ENCODE measurements around the gene VAC14.
"Not testable (repeated sequence)": the region's sequence is repeated elsewhere in the genome, so short reads cannot be mapped to it uniquely, and the experiment has no call there.

The VAC14 gene

DNA sequence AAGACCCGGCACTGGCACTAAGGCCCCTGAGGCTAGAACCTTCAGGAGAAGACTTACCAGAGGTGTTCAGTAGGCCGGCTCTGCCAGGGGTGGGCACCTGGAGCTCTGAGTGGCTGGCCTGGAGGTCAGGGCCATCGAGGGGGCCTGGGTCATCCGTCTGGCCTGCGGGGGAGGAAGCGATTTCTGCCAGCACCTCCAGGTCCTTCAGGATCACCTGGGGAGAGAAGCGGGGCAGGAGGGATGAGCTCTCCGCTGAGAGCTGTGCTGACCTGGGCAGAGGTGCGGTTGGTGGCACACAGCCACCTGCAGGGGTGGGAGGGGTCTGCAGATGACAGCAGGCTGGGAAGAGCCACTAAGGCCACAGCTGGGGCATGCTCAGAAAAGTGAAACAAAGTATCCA lies 56.6 kb downstream of the VAC14 start:
- DNase-seq (ENCODE audit: low spot score), result no peak

DNA sequence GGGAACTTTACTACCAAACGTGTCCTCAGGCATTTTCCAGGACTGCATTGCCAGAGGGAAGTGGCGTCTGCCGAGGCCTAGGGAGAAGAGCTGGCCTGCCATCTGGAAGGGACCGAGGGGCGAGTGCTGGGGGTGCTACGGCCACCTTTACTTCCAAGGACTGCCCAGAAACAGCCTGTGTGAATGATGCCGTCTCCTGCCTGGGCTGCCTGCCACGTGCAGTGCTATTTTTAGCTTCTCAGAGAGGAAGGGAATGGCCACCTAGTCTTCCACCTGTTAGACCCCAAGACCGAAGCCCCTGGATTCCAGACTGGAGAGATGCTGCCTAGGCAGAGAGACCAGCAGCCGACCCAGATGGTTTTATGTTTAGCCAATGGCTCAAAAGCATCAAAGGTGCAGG lies 57.2 kb downstream of the VAC14 start:
- DNase-seq (ENCODE audit: low spot score), result no peak

DNA sequence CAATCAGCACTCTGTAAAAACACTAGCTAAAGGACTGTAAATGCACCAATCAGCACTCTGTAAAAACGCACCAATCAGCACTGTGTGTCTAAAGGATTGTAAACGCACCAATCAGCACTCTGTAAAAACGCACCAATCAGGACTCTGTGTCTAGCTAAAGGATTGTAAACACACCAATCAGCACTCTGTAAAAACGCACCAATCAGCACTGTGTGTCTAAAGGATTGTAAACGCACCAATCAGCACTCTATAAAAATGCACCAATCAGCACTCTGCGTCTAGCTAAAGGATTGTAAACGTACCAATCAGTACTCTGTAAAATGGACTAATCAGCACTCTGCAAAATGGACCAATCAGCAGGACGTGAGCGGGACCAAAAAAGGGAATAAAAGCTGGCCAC lies 58.0 kb downstream of the VAC14 start:
- not testable (repeated sequence) for DNase-seq (ENCODE audit: low spot score)

DNA sequence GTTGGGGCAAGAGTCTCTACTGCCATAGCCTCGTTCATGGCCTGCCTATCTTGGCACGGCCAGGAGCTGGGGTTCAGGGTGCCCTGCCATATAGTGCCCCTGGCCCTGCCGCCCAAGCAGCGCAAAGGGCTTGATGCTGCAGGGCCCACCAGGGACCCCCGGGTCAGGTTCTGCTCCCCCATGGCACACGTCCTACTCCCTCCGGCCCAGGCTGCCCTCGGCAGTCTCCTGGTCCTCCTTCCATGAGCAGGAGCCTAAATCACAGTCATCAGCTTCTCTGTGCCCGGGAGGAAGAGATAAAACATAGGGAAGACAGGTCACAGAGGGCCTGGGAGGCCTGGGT lies 59.2 kb downstream of the VAC14 start:
- DNase-seq (ENCODE audit: low spot score), result no peak

DNA sequence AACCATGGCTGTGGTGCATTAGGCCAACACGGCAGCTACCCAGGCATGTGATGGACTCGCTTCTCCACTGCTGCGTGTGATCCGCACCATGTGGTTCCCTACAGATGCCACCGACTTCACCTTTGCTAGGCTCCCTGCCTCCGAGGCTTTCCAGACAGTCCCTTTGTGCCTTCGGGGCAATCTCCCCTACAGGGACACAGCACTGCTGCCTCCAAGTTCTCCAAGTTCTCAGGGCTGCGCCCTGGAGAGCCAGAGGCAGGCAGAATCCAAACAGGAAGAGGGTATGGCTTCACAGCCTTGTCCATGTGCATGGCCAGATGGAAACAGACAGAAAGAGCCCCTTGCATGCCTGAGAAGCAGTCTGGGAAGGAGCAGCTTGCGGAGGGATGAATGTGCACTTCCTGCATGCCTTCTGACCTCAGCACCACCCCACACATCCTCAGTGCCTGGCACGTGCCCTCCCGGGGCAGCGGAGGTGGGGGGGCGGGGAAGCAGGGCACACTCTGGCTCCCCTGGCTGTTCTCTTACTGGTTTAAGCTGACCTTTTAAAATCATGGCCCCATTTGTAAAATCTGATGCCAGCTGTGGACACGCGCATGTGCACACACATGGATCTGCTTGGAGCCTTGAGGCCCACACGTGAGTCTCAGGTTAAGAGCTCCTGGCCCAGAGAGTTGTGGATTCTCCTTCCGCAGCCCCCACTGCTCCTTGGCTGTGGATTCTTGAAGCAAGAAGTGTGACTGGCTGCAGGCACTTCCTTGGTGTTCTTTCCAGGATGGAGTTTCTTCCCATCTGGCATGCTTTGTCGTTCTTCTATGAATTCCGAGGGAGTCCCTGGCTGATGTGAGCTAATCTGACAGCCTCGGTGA lies 59.8 kb downstream of the VAC14 start:
- no peak for DNase-seq (ENCODE audit: low spot score)

DNA sequence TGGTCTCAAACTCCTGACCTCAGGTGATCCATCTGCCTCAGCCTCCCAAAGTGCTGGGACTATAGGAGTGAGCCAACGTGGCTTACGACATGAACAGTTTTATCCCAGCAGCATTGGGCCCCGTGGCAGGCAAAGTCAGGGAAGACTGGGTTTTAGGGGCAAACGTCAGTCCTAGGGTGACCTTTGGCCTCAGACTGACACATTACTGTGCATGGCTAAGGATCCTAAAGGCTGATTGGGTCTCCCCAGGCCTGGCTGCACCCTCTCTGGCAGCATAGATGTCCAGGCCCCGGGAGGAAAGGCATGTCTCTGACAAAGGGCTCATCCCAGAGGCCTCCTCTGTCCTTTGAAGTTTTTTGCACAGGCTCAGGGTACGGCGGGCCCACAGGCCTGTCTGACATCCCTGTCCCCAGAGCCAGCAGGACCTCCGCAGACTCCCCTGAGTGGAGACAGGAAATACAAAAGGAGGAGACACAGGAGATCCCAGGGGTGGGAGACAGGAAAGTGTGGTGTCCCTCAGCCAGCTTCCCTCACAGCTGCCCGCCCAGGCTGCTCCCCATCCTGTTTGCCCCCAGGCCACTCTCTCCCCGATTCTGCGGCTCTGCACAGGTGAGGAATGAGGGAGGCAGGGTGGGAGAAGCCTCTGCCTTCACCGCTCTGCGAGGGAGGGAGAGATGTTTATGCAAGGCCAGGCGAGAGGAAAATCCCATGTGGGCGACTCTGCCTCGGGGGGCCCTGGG lies 60.6 kb downstream of the VAC14 start:
- no peak for DNase-seq (ENCODE audit: low spot score)

DNA sequence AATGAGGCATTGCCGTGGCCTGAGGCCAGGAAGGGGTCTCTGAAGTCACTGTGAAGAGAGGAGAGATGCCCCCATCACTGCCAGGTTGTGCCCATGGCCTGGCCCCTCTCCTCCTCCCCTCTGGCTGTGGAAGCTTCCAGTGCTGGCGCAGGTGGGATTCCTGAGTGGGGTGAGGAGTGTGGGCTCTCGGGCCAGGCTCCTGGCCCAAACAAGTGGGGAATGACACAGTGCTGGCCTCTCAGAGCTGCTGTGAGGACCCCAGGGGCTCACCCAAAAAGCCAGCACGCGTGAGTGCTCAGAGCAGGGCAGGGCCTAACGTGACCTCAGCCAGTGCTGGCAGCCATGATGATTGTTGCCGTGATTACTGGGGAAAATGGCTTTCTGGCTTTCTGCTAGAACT lies 61.6 kb downstream of the VAC14 start:
- no peak for DNase-seq (ENCODE audit: low spot score)

DNA sequence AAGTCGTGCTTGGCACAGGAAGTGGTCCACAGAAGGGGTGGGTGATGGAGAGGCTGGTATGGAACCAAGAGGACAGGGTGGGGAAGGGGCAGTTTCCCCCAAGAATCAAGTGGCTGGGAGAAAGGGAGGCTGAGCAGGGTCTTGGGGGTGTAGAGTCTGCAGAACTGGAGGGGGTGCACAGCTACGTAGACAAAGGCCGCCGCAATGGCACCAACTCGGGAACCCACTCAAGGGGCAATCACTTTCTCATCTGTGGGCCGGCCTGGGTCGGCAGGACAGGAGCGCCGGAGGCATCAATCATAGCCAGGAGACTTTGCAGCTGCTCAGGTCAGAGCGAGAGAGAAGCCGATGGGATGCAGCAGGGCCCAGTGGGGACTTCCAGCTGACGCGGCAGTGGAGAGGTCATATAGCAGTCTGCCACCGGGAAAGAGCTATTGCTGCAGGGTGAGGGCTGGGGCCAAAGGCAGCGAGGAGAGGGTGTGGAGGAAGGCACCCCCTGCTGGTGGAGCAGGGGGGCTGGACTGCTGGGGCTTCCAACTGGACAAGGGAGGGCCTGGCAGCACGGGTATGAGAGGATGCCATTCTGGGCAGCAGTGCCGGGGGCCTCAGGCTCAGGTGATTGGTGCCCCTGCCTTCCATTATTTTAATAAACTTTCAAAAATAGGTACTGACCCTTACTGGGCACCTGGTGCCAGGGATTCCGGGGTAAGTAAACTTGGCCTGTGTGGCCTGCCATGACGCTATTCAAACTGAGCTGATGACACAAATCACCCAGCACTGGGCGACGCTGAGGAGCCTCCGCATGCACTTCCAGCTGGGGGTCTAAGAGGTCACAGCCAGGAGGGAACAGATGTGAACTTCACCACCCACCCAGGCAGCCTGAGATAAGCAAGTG lies 62.6 kb downstream of the VAC14 start:
- peak; percentile 94 for DNase-seq (ENCODE audit: low spot score)

DNA sequence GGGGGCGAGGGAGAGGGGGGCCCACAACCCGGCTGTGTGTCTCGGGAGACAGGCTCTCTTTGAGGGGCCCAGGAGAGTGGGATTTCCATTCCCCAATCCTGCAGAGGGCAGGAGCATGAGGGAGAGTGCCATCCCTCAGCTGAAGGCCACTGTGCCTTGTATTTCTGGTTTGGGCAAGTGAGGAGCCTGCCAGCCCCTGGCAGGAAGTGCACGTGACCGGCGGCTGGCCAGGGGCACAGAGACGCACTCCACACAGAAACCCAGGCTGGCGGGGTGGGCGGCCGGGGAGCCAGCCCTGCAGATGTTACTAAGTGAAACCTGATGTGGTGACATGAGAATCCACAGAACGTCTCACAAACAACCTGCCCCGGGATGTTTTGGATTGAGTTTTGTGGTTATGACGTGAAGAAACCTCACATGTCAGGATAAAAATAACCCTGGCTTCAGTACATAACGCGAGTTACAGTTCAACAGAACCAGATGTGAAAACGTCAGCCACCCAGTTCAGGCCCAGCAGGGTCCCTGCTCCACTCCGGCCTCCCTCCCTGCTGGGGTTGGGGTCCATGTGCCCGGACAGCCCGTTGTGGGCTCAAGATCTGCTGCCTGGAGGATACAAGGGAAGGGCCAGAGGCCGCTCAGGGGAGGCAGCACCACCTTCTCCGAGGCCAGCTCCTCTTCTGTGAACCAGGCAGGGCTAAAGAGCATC lies 63.4 kb downstream of the VAC14 start:
- no peak for DNase-seq (ENCODE audit: low spot score)

DNA sequence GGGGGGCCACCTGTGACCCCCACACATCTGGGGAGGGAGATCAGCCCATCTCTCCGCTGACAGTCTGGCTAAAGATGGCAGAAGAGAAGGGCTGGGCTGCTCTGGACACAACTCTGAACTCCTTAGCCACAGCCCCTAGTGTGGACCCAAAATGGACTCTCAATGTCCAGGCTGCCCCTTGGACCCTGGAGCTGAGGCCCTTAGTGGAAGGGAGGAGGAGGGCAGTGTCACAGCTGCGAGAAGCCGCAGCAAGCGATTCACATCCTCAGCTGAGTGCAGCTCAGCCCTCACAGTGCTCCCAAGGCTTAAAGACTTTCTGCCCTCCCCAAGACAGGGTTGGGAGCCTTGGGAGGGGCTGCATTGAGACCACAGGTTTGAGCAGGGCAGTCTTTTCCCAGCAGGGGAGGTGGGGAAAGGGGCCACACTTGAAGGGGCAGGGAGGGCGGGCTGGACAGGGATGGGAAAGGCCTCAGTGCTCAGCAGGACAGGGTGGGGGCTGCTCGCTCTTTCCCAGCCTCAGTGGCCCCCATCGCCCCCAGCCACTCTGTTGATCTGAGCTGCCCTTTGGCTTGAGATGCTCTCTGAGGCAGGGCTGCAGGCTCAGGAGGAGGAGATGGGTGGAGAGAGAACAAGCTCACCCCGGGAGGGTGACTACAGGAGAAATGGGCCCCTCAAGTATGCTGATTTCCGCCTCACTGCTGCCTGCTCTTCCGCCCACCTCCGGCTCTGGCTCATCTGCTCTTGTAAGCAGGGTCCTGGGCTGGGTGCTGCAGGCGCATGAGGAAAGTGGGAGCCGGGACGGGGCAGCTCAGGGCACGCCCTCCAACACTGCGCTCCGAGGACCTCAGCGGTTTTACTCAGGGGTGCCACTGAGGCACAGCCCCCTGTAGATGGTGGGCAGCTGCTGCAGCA lies 64.2 kb downstream of the VAC14 start:
- DNase-seq (ENCODE audit: low spot score), result no peak

DNA sequence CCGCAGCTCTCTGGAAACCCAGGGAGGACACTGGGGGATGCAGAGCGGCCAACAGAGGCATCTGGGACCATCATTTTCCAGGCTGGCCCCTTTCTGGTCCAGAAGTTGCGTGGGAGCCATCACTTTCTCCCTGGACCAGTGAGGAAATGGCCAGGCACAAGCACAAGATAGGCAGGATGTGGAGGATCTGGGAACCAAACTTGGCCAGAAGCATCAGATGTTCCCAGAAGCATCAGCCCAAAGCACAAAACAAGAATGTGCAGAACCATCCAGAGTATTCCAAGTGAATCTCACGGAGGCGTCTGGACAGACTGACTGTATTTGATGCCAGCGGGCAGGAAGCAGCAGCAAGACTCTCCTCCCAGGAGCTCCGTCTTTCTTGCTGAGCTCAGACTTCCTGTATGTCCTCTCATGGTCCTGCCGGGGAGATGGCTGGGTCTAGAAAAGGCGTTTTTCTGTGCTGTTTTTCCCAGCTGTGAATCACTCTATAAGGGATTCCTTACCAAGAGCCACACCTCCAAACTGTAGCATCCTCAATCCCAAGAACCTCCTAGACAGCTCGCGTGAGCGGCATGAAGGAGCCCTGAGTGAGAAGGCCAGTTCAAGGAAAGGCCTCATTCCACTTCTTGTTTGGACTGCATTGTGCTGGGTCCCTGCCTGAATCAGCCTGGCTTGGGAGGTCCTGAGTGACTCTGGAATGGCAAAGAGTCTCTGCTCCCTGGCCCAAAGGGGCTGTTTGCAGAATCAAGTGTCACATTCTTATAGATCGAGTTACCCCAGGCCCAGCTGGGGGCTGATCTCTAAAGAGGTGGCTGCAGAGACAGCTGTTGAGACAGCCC lies 65.6 kb downstream of the VAC14 start:
- DNase-seq (ENCODE audit: low spot score), result no peak

DNA sequence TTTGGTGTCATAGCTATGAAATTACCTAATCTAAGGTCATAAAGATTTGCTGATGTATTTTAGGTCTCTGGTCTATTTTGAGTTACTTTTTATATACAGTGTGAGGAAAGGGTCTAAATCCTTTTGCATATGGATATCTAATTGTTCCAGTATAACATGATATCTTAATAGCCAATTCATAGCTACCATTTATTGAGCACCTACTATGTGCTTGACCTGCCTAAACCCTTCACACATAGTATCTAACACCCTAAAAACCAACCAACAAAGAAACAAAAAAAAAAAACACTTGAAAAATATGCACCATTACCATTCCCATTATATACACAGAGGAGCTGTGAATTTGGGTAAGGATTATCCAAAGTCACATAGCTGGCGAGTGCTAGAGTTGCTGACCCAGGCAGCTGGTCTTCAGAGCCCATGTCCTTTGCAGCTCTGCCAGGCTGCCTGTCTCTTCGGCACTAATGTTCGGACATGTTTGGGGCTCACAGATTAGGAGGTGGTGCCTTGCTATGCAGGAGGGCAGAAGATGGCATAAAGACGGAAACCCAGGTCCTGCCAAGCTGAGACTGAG lies 66.3 kb downstream of the VAC14 start:
- DNase-seq (ENCODE audit: low spot score), result no peak

DNA sequence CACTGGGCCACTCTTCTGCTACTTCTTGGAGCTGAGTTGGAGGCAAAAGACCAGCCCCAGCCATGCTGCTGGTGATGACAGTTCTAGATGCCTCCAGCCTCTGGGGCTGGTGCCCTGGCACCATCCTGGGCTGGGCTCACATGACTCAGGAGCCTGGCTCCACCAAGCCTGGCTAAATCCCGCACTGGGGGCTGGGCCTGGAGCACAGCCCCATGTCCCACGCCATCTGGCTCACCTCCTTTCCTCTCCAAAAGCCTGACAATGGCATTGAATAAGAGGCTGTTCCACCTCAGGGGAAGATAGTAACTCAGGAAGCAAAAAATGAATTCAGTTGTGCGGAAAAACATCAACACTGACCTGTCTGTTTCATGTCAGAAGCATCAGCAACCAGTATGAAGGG lies 70.0 kb downstream of the VAC14 start:
- DNase-seq (ENCODE audit: low spot score), result no peak

DNA sequence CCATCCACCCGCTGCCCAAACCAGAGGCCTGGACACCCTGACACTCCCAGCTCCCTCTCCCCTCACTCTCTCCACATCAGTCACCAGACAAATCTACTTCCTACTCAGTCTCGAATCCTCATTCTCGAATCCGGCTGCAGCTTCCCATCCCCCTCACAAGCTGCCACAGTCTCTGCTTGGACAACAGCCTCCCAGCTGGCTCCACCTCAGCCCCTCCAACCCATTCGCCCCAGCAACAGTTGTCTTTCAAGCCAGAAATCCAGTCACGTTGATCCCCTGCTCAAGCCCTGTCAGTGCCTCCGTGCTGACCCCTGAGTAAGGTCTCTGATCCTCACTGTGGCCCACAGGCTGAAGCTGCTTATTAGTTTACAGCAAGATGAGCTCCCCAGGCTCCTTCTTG lies 70.9 kb downstream of the VAC14 start:
- no peak for DNase-seq (ENCODE audit: low spot score)

DNA sequence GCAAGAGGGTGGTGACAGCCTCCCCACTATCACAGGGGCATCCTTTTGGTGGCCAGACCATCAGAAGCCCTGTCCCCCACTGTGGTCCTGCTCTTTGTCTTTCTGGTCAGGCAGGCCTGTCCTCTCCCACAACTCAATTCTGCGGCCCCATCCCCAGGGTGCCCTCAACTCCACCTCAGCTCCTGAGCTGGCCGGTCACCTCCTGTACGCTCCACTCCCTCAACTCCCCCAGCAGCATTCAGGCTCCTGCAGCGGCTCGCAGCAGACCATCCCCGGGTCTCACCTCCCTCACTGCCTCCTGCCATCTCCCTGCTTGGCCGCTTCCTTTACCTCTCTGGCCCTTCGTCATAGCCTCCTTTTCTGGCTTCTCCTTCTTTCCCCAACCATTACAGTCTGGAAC lies 71.7 kb downstream of the VAC14 start:
- DNase-seq (ENCODE audit: low spot score), result no peak

DNA sequence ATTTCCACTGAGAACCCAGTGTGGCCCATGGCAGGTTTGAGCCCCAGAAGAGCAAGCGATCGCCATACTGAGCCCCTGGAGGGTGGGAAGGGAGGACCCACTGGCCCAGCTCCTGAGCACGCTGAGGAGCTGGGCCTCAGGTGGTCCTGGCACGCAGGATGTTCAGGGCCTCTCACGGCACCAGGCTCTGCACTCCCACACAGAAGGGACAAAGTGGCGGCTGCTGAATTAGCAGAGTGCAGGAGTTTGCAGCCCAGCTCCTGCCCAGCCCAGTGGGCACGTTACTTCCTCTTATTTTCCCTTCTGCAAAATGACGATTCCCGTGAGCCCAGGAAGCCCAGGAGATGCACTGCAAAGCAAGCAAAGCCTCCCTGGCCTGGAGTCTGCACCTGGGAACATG lies 72.8 kb downstream of the VAC14 start:
- no peak for DNase-seq (ENCODE audit: low spot score)

DNA sequence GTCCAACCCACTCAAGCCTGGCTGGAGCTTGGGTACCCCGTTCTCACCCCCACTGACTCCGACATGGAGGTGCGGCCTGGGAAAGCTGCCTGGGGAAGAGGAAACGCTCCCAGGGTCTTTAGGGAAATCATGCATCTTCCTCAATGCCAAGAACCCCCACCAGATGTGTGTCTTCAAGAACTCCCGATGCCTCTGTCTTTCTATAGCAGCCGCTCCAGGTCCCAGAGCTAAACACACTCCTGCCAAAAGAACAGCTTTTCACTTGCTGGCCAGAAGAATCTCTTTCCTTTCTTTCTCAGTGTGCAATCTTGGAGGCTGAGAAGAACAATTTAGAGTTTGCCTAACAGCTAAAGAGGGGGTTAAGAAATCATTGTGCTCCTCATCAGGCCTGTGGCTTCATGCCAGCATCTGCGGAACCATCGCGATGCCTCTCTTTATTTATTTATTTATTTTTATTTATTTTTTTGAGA lies 74.0 kb downstream of the VAC14 start:
- DNase-seq (ENCODE audit: low spot score), result no peak

DNA sequence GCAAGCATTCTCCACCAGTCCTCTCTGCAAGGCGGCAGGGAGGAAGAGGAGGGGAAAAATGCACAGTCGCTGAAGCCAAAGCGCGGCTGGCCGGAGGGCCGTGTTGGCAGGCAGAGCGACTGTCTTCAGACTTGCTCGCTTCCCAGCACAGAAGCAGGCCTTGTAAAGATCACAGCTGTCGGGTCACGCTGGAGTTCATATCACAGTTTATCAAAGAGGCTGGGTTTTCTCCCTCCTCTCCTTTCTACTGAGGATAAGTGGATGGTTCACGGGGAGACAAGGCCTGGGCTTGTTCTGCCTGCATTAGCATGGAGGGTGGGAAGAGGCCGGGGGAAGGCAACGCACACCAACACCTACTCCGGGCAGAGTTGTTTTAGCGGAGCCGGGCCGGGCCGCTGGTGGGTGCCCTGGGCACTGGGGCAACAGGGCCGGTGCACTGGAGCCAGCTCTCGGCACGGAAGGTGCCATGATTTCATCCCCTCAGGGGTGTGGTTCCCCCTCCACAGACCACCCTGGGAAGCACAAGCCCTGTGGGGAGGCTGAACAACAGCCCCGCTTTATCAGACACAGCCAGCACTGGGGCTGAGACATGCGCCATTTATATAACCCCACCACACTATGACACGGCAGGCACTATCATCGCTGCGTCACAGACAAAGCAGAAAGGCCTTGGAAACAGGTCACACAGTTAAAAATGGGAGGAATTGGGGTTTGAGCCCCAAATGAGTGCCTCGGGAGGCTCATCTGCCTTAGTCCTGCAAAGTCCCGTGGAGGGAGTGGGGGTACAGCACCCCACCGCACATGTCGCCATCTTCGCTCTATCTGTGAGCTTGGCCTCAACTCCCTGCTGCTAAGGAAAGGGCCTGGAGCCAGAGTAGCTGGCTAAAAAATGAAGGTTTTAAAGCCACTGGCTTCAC lies 74.8 kb downstream of the VAC14 start:
- DNase-seq (ENCODE audit: low spot score), result no peak
